HCT116 (cell line): ENCODE results near the gene KLF11. TPM values are rescaled to one million over a fixed set of nuclear protein-coding genes. Genes with fewer than 3 reads are reported as not detected.

Experiments
- ATAC-seq: fragments of 200-7000 bp; cut with Tn5 transposase; 2 replicates; pipeline ENCODE4 v1.9.1; 2020; ENCODE audit warnings: mild to moderate bottlenecking, moderate library complexity
- BruUV-seq: library from RNA; stranded (reverse); fragments of 400-500 nt; replicated peaks from 2 replicates; lab custom pipeline; 2021; lab: Mats Ljungman, UMichigan
- CTCF ChIA-PET: fragments of 300-600 bp; sonication (Branson Sonifier 250); formaldehyde crosslinking; loops from one replicate; lab custom pipeline; 2021; ENCODE audit warnings: antibody characterized with exemption; lab: Charles Lee
- POLR2A ChIA-PET: fragments of 300-600, 350-600 bp; sonication (Branson Sonifier 250); formaldehyde crosslinking; loops from one replicate; lab custom pipeline; 2021; ENCODE audit warnings: antibody characterized with exemption; lab: Charles Lee
- RAD21 ChIA-PET, 2 experiments: fragments of 300-600 bp; sonication (Branson Sonifier 250); formaldehyde crosslinking; loops; one replicate each; lab custom pipeline; 2023; ENCODE audit warnings: low total read pairs in 2 of 2; ENCODE audit not compliant: uncharacterized antibody in 2 of 2, unreplicated experiment in 2 of 2, low non-redundant PET in 1 of 2; lab: Charles Lee
- DNase-seq: peaks from one replicate; pipeline ENCODE4 v3.0.0-alpha.2; 2010; ENCODE audit warnings: low read depth, low spot score
- H2AFZ ChIP-seq: fragments of 200-600 bp; shearing (Covaris generic), sonication (generic); 2 replicates; pipeline ENCODE4 v1.6.1; 2017; ENCODE audit warnings: low read depth, mixed run types, mixed read lengths, antibody characterized with exemption, low read length; ENCODE audit not compliant: poor library complexity, severe bottlenecking
- H3K27ac ChIP-seq: 2 replicates; pipeline ENCODE4 v1.5.1; 2012; ENCODE audit warnings: low read depth, low read length
- H3K27me3 ChIP-seq: fragments of 200-600 bp; sonication (generic); 2 replicates; pipeline ENCODE4 v1.6.1; 2016; ENCODE audit warnings: mixed run types, low read length, mixed read lengths; ENCODE audit not compliant: insufficient read depth
- H3K36me3 ChIP-seq, 2 experiments: fragments of 200-500 bp in 1 of 2; fragments of 200-600 bp in 1 of 2; sonication (Bioruptor generic) in 1 of 2; sonication (generic) in 1 of 2; 2 replicates each; pipeline versions ENCODE4 v1.5.1 to v1.6.1; 2014 to 2016; ENCODE audit warnings: low read length in 2 of 2, inconsistent platforms in 1 of 2, mixed read lengths in 1 of 2, mixed run types in 1 of 2; ENCODE audit not compliant: insufficient read depth in 2 of 2, control insufficient read depth in 1 of 2
- H3K4me1 ChIP-seq, 2 experiments: fragments of 200-600 bp in 1 of 2; sonication (generic) in 1 of 2; 2 replicates each; pipeline versions ENCODE4 v1.5.1 to v1.6.1; 2012 to 2017; ENCODE audit warnings: low read length in 2 of 2, inconsistent platforms in 1 of 2, mild to moderate bottlenecking in 1 of 2, mixed read lengths in 1 of 2, mixed run types in 1 of 2, moderate library complexity in 1 of 2; ENCODE audit not compliant: insufficient read depth in 2 of 2, control insufficient read depth in 1 of 2
- H3K4me2 ChIP-seq: fragments of 200-600 bp; sonication (generic); 2 replicates; pipeline ENCODE4 v1.6.1; 2017; ENCODE audit warnings: mixed run types, low read length, mixed read lengths
- H3K4me3 ChIP-seq, 2 experiments: fragments of 200-600 bp in 1 of 2; sonication (generic) in 1 of 2; replicated peaks in 1 of 2; 2 replicates each; pipeline ENCODE4 v1.5.1; 2011 to 2016; ENCODE audit warnings: low read length in 2 of 2, control low read depth in 1 of 2, low read depth in 1 of 2, mild to moderate bottlenecking in 1 of 2, mixed read lengths in 1 of 2, mixed run types in 1 of 2
- H3K79me2 ChIP-seq: fragments of 200-600 bp; sonication (generic); 2 replicates; pipeline ENCODE4 v1.6.1; 2017; ENCODE audit warnings: mild to moderate bottlenecking, mixed run types, low read length, moderate library complexity, mixed read lengths; ENCODE audit not compliant: insufficient read depth
- H3K9ac ChIP-seq: fragments of 200-600 bp; sonication (generic); 2 replicates; pipeline ENCODE4 v1.6.1; 2016; ENCODE audit warnings: low read length, mixed read lengths
- H3K9me2 ChIP-seq: fragments of 200-600 bp; sonication (generic), shearing (Covaris generic); 2 replicates; pipeline ENCODE4 v1.6.1; 2017; ENCODE audit warnings: mixed run types, mild to moderate bottlenecking, moderate library complexity; ENCODE audit not compliant: insufficient read depth
- H3K9me3 ChIP-seq, 2 experiments: fragments of 200-500 bp in 1 of 2; fragments of 200-600 bp in 1 of 2; sonication (Bioruptor generic) in 1 of 2; sonication (generic) in 1 of 2; 2 replicates each; pipeline ENCODE4 v1.6.1; 2014 to 2017; ENCODE audit warnings: low read length in 2 of 2, mixed read lengths in 2 of 2, inconsistent platforms in 1 of 2, low read depth in 1 of 2, mild to moderate bottlenecking in 1 of 2, mixed run types in 1 of 2, moderate library complexity in 1 of 2; ENCODE audit not compliant: control insufficient read depth in 1 of 2, insufficient read depth in 1 of 2
- H4K20me1 ChIP-seq: fragments of 200-600 bp; sonication (generic), shearing (Covaris generic); 2 replicates; pipeline ENCODE4 v1.6.1; 2017; ENCODE audit warnings: mixed run types, mild to moderate bottlenecking, moderate library complexity; ENCODE audit not compliant: insufficient read depth
- EGR1 ChIP-seq: IDR thresholded peaks from 2 replicates; pipeline ENCODE4 v1.6.1; 2012; ENCODE audit warnings: low read depth
- EZH2 ChIP-seq: fragments of 200-600 bp; sonication (generic); IDR thresholded peaks from 2 replicates; pipeline ENCODE4 v1.6.1; 2017; ENCODE audit warnings: antibody characterized with exemption, mixed run types
- POLR2AphosphoS5 ChIP-seq: IDR thresholded peaks from 2 replicates; pipeline ENCODE4 v1.6.1; 2011; ENCODE audit warnings: mild to moderate bottlenecking, low read depth, low read length, moderate library complexity
- SIN3A ChIP-seq: IDR thresholded peaks from 2 replicates; pipeline ENCODE4 v1.6.1; 2012; ENCODE audit warnings: low read depth
- SRF ChIP-seq: IDR thresholded peaks from 2 replicates; pipeline ENCODE4 v1.6.1; 2012; ENCODE audit warnings: low read depth
- ZFX ChIP-seq: fragments of 450-650 bp; IDR thresholded peaks from 2 replicates; pipeline ENCODE4 v1.6.1; 2017
- ZNF274 ChIP-seq: fragments of 200-500 bp; sonication (Bioruptor generic); IDR thresholded peaks from 2 replicates; pipeline ENCODE4 v1.6.1; 2014; ENCODE audit warnings: mild to moderate bottlenecking, low read depth, low read length, inconsistent platforms
- intact Hi-C: fragments of 100-400 bp; cut with micrococcal nuclease; formaldehyde crosslinking; loops from 2 replicates; pipeline ENCODE4 v1.10.0; 2022
- total RNA-seq: library from RNA; stranded (reverse); gene quantifications from one replicate; pipeline ENCODE4 v1.2.1, GENCODE V29; 2021; ENCODE audit not compliant: unreplicated experiment
- TF ChIP-seq, protein P1 (sequence below): IDR thresholded peaks from 2 replicates; pipeline ENCODE4 v1.6.1; 2011; ENCODE audit warnings: mild to moderate bottlenecking, low read length, moderate library complexity; ENCODE audit not compliant: insufficient replicate concordance; ENCODE audit errors: extremely low read depth

The KLF11 gene
- total RNA-seq, 1 experiment from 2014 or later = 9.0 TPM

- no peaks in the 10 kb centered on the region for H3K9me2 ChIP-seq
- no peaks in the 10 kb centered on the region for H4K20me1 ChIP-seq
- H3K36me3 ChIP-seq = no peaks in the 10 kb centered on the region
- no TSS peak for BruUV-seq
- ChIA-PET CTCF (no interaction called here), RAD21 (no interaction called here), POLR2A (interaction anchor here (1.1 kb wide), 1 partner anchor 359 kb away, joined by 5 read pairs; the partner anchor contains the start of gene ODC1)
- no peaks in the 10 kb centered on the region for H3K27me3 ChIP-seq
- no peak overlapping the region for H3K9ac ChIP-seq
- ATAC-seq (no peak), DNase-seq (no peak)
- H3K9me3 ChIP-seq = no peaks in the 10 kb centered on the region
- no peaks in the 10 kb centered on the region for H3K79me2 ChIP-seq
- H3K4me2 ChIP-seq = no peak overlapping the region
- no peak overlapping the region for H2AFZ ChIP-seq
- intact Hi-C loops = no loop called here
- no peak overlapping the region for H3K27ac ChIP-seq
- H3K4me1 ChIP-seq = no peaks in the 10 kb centered on the region
- TF ChIP-seq EGR1 = no peak
- no peak for TF ChIP-seq POLR2AphosphoS5
- TF ChIP-seq, protein P1, sequence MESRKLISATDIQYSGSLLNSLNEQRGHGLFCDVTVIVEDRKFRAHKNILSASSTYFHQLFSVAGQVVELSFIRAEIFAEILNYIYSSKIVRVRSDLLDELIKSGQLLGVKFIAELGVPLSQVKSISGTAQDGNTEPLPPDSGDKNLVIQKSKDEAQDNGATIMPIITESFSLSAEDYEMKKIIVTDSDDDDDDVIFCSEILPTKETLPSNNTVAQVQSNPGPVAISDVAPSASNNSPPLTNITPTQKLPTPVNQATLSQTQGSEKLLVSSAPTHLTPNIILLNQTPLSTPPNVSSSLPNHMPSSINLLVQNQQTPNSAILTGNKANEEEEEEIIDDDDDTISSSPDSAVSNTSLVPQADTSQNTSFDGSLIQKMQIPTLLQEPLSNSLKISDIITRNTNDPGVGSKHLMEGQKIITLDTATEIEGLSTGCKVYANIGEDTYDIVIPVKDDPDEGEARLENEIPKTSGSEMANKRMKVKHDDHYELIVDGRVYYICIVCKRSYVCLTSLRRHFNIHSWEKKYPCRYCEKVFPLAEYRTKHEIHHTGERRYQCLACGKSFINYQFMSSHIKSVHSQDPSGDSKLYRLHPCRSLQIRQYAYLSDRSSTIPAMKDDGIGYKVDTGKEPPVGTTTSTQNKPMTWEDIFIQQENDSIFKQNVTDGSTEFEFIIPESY = no peak
- TF ChIP-seq ZFX = no peak
- TF ChIP-seq EZH2 = no peak
- TF ChIP-seq SRF = no peak
- TF ChIP-seq ZNF274 = no peak
- no peak for TF ChIP-seq SIN3A
- TF ChIP-seq, all 23 proteins: peak for 0
- H3K4me3 ChIP-seq = no peak overlapping the region
These were observed 46.3 kb downstream of the KLF11 start for GRCh38 chr2:10089565-10090190.
